ENCODE results near the gene IGFBPL1.

- no peak for TF ChIP-seq POLR2AphosphoS5 (IDR thresholded peaks at IDR 0.05)
- TF ChIP-seq CTCF (IDR thresholded peaks at IDR 0.05), result no peak
- TF ChIP-seq POLR2A (IDR thresholded peaks at IDR 0.05), result no peak
Measured at GRCh38 chr9:38412751-38413150, 11.5 kb downstream of the IGFBPL1 start.
